Measurements from ENCODE around the gene MAP3K4.

- no peak for TF ChIP-seq CTCF (IDR thresholded peaks at IDR 0.05)
- no peak for TF ChIP-seq POLR2AphosphoS5 (IDR thresholded peaks at IDR 0.05)
- no peak for TF ChIP-seq POLR2A (IDR thresholded peaks at IDR 0.05)
- TF ChIP-seq EP300 (IDR thresholded peaks at IDR 0.05) = no peak
These were observed 58.7 kb downstream of the MAP3K4 start for GRCh38 chr6:161050134-161050765.

All from stomach (tissue), 4 donors.